ENCODE measurements around the gene TMEM63A. TPM values are rescaled to one million over a fixed set of nuclear protein-coding genes. Genes with fewer than 3 reads are reported as not detected.

TMEM63A gene
- total RNA-seq, 3 donors from 2014 or later (not counting 1 experiment from before 2014, with no cell fraction given), result 101 to 166 (median 113) TPM

DNA sequence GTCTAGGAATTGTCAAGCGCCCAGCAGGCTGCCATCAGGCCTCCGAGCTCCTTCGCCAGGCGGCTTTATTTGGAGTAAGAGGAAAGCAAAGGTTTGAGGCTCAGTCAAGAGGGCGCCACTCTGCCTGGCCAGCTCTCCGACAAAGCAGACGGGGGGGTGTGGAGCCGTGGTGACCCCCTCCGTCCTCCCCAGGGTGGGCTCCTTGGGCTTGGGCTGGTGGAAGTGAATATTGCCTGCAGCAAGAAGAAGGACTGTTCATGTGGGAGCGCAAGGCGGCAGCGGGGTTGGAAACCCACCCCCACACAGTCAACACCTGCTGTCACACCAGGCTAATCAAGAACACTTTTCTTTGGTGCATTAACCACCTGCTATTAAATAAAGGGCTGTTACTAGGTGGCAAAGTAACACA lies 57.6 kb downstream of the TMEM63A start:
- Mint-ChIP-seq H3K4me3 (no peak overlapping the region), H3K27ac (no peak overlapping the region), H3K4me1 (no peaks in the 10 kb centered on the region), H3K27me3 (ENCODE audit: low read depth in 2 of 2) (no peaks in the 10 kb centered on the region), H3K36me3 (no peaks in the 10 kb centered on the region), H3K9me3 (no peaks in the 10 kb centered on the region)
- 89% methylated on average over 9 of the region's 12 CpGs for WGBS (ENCODE audit: insufficient coverage)
- TF ChIP-seq, protein P1, sequence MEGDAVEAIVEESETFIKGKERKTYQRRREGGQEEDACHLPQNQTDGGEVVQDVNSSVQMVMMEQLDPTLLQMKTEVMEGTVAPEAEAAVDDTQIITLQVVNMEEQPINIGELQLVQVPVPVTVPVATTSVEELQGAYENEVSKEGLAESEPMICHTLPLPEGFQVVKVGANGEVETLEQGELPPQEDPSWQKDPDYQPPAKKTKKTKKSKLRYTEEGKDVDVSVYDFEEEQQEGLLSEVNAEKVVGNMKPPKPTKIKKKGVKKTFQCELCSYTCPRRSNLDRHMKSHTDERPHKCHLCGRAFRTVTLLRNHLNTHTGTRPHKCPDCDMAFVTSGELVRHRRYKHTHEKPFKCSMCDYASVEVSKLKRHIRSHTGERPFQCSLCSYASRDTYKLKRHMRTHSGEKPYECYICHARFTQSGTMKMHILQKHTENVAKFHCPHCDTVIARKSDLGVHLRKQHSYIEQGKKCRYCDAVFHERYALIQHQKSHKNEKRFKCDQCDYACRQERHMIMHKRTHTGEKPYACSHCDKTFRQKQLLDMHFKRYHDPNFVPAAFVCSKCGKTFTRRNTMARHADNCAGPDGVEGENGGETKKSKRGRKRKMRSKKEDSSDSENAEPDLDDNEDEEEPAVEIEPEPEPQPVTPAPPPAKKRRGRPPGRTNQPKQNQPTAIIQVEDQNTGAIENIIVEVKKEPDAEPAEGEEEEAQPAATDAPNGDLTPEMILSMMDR (IDR thresholded peaks at IDR 0.05), result no peak
- Histone ChIP-seq H3K36me3 (ENCODE audit: control insufficient read depth, insufficient read depth, low read length) (no peaks in the 10 kb centered on the region), H3K4me1 (ENCODE audit: control insufficient read depth, insufficient read depth, low read length) (no peaks in the 10 kb centered on the region), H3K9me3 (ENCODE audit: control insufficient read depth, insufficient read depth, low read length) (no peaks in the 10 kb centered on the region), H3K27me3 (ENCODE audit: control insufficient read depth, insufficient read depth, low read length) (no peaks in the 10 kb centered on the region), H3K27ac (ENCODE audit: low read length) (no peak overlapping the region), H3K4me3 (ENCODE audit: low read length) (no peak overlapping the region)
- no peak for ATAC-seq
- intact Hi-C loops (cut with micrococcal nuclease), result no loop called here
- DNase-seq, result no peak

- no peaks in the 10 kb centered on the region for H3K27me3 ChIP-seq (ENCODE audit: control insufficient read depth, insufficient read depth, low read length)
- intact Hi-C loops (cut with micrococcal nuclease), result no loop called here
- WGBS (ENCODE audit: insufficient coverage), result 87% methylated on average over 12 of the region's 12 CpGs
- no peaks in the 10 kb centered on the region for H3K36me3 ChIP-seq (ENCODE audit: control insufficient read depth, insufficient read depth, low read length)
- no peaks in the 10 kb centered on the region for H3K9me3 Mint-ChIP-seq
- H3K4me1 ChIP-seq (ENCODE audit: control insufficient read depth, insufficient read depth, low read length), result no peaks in the 10 kb centered on the region
- no peak overlapping the region for H3K27ac Mint-ChIP-seq
- TF ChIP-seq, protein P1 (IDR thresholded peaks at IDR 0.05), result no peak
- no peak overlapping the region for H3K4me3 ChIP-seq (ENCODE audit: low read length)
- H3K9me3 ChIP-seq (ENCODE audit: control insufficient read depth, insufficient read depth, low read length), result no peaks in the 10 kb centered on the region
- no peaks in the 10 kb centered on the region for H3K27me3 Mint-ChIP-seq (ENCODE audit: low read depth in 2 of 2)
- no peak overlapping the region for H3K27ac ChIP-seq (ENCODE audit: low read length)
- no peak for ATAC-seq
- no peak for DNase-seq
- no peaks in the 10 kb centered on the region for H3K36me3 Mint-ChIP-seq
- no peaks in the 10 kb centered on the region for H3K4me1 Mint-ChIP-seq
- no peak overlapping the region for H3K4me3 Mint-ChIP-seq
These were observed 58.3 kb downstream of the TMEM63A start for GRCh38 chr1:225823811-225824261.

DNA sequence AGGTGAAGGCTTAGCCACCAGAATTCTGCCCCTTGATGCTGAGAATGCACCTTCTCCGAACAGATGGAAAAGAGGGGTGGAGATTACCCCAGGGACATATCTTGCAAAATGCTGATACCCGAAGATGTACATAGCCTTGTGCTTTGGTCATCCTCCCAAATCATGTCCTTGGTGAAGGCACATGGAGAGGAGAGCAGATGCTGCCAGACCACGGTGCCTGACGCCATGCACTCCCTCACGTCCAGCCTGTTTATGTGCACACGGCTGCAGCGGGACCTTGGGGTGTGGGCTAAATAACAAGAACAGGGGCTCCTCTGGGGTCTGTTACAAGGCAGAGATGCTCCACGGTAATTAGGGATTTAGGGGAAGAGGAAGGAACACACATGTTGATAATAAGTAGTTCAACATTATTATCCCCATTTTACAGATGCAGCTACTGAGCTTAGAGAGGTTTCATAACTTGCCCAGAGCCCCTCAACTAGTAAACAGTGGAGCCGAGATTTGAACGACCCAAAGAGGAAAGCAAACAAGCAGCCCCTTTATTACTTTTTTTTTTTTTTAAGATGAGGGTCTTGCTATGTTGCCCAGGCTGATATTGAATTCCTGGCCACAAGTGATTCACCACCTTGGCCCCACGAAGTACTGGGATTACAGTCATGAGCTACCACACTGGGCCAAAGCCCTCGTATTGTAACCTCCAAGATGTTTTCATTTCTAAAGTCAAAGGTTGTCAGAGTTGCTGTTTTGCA lies 59.4 kb downstream of the TMEM63A start:
- no peak for ATAC-seq
- Histone ChIP-seq H3K27ac (ENCODE audit: low read length) (no peak overlapping the region), H3K9me3 (ENCODE audit: control insufficient read depth, insufficient read depth, low read length) (no peaks in the 10 kb centered on the region), H3K27me3 (ENCODE audit: control insufficient read depth, insufficient read depth, low read length) (no peaks in the 10 kb centered on the region), H3K4me3 (ENCODE audit: low read length) (no peak overlapping the region), H3K36me3 (ENCODE audit: control insufficient read depth, insufficient read depth, low read length) (no peaks in the 10 kb centered on the region), H3K4me1 (ENCODE audit: control insufficient read depth, insufficient read depth, low read length) (no peaks in the 10 kb centered on the region)
- TF ChIP-seq, protein P1 (IDR thresholded peaks at IDR 0.05), result no peak
- intact Hi-C loops (cut with micrococcal nuclease), result no loop called here
- Mint-ChIP-seq H3K27ac (no peak overlapping the region), H3K27me3 (ENCODE audit: low read depth in 2 of 2) (no peaks in the 10 kb centered on the region), H3K4me1 (no peaks in the 10 kb centered on the region), H3K36me3 (no peaks in the 10 kb centered on the region), H3K9me3 (no peaks in the 10 kb centered on the region), H3K4me3 (no peak overlapping the region)
- DNase-seq, result no peak
- WGBS (ENCODE audit: insufficient coverage), result 93% methylated on average over 9 of the region's 12 CpGs

Measured in natural killer cell (primary cell).